ENCODE data around the gene PSAT1. TPM values are rescaled to one million over a fixed set of nuclear protein-coding genes. Genes with fewer than 3 reads are reported as not detected.

The PSAT1 gene
- total RNA-seq, 2 donors from 2014 or later: 1.6 to 1.9 TPM

DNA sequence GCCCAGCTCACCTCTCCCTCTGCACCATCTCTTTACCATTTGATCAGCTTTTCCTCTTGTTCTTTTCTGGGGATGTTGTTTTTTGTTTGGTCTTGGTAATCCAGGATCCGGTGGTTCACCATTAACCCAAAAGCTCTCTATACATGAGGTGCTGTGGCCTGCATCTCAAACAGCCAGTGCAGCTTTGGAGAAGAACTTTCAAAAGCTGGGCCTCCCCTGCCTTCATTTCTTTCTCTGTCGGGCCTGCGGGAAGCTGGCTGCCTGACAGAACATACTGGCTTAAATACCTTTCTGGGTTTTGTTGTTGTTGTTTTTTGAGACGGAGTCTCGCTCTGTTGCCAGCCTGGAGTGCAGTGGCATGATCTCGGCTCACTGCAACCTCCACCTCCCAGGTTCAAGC, 12.1 kb downstream of the PSAT1 start:
- no peak overlapping the region for H3K27ac ChIP-seq
- H3K9me3 ChIP-seq: no peaks in the 10 kb centered on the region
- no peak for DNase-seq (ENCODE audit: low spot score)
- H3K36me3 ChIP-seq: no peaks in the 10 kb centered on the region
- ATAC-seq (ENCODE audit: insufficient number of reproducible peaks, low FRiP score, low read depth): no peak
- H3K4me1 ChIP-seq (ENCODE audit: control insufficient read depth in 1 of 2, low read depth in 2 of 2): no peaks in the 10 kb centered on the region
- no peak overlapping the region for H3K4me3 ChIP-seq
- TF ChIP-seq, protein P1, sequence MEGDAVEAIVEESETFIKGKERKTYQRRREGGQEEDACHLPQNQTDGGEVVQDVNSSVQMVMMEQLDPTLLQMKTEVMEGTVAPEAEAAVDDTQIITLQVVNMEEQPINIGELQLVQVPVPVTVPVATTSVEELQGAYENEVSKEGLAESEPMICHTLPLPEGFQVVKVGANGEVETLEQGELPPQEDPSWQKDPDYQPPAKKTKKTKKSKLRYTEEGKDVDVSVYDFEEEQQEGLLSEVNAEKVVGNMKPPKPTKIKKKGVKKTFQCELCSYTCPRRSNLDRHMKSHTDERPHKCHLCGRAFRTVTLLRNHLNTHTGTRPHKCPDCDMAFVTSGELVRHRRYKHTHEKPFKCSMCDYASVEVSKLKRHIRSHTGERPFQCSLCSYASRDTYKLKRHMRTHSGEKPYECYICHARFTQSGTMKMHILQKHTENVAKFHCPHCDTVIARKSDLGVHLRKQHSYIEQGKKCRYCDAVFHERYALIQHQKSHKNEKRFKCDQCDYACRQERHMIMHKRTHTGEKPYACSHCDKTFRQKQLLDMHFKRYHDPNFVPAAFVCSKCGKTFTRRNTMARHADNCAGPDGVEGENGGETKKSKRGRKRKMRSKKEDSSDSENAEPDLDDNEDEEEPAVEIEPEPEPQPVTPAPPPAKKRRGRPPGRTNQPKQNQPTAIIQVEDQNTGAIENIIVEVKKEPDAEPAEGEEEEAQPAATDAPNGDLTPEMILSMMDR (IDR thresholded peaks at IDR 0.05): no peak
- no peaks in the 10 kb centered on the region for H3K27me3 ChIP-seq (replicated peaks; ENCODE audit: insufficient read depth)

DNA sequence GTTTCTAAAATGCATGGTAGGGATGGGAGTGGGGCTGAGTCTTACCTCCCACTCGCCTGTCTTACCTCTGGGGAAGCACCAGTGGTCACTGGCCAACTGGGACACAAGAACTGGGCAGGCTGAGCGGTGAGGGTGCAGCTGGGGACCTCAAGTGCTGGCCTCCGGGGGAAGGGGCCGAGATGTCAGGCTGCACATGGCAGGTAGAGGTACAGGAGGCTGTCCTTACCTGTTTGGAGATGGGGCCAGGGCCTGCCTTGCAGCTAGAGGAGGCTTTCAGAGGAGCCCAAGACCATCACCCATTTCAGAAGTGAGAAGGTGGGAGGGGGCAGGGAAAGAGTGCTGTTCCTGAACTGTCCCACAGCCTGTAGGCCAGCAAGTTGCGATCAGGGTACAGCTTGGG, 14.2 kb downstream of the PSAT1 start:
- no peak for ATAC-seq (ENCODE audit: insufficient number of reproducible peaks, low FRiP score, low read depth)
- TF ChIP-seq, protein P1 (IDR thresholded peaks at IDR 0.05): no peak
- no peak overlapping the region for H3K4me3 ChIP-seq

DNA sequence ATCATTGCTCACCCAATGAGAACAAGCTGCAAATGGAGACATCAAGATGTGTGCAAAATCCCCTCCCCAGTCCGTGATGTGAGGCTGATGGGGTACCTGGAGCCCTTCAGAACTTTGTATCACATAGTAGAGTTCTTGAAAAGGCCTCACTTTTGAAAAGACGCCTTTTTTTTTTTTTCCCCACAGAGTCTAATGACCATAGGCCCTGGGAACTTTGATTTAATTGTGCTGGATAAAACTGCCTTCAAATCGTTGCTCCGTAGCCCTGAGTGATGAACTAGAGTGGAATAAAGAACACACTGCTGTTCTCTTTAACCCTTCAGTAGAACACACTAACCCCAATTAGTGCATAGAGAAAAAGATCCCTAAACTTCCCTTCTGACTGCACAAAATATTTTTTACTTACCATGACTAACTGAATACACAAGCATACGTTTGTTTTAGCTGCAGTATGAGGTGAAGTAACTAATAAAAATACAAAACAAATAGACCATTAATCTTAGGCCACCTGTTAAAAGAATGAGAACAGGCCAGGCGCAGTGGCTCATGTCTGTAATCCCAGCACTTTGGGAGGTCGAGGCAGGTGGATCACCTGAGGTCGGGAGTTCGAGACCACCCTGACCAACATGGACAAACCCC, 15.1 kb downstream of the PSAT1 start:
- no peak overlapping the region for H3K27ac ChIP-seq
- no peak overlapping the region for H3K4me3 ChIP-seq
- TF ChIP-seq, protein P1 (IDR thresholded peaks at IDR 0.05): no peak
- DNase-seq (ENCODE audit: low spot score) (no peak), ATAC-seq (ENCODE audit: insufficient number of reproducible peaks, low FRiP score, low read depth) (no peak)
- H3K36me3 ChIP-seq: no peaks in the 10 kb centered on the region
- H3K27me3 ChIP-seq (replicated peaks; ENCODE audit: insufficient read depth): no peaks in the 10 kb centered on the region
- H3K9me3 ChIP-seq: no peaks in the 10 kb centered on the region
- no peaks in the 10 kb centered on the region for H3K4me1 ChIP-seq (ENCODE audit: control insufficient read depth in 1 of 2, low read depth in 2 of 2)

More for the DNA sequence above, 14.2 kb downstream of the PSAT1 start:
- Histone ChIP-seq H3K4me1 (ENCODE audit: control insufficient read depth in 1 of 2, low read depth in 2 of 2) (no peaks in the 10 kb centered on the region), H3K36me3 (no peaks in the 10 kb centered on the region), H3K27me3 (replicated peaks; ENCODE audit: insufficient read depth) (no peaks in the 10 kb centered on the region), H3K27ac (no peak overlapping the region), H3K9me3 (no peaks in the 10 kb centered on the region)
- no peak for DNase-seq (ENCODE audit: low spot score)

DNA sequence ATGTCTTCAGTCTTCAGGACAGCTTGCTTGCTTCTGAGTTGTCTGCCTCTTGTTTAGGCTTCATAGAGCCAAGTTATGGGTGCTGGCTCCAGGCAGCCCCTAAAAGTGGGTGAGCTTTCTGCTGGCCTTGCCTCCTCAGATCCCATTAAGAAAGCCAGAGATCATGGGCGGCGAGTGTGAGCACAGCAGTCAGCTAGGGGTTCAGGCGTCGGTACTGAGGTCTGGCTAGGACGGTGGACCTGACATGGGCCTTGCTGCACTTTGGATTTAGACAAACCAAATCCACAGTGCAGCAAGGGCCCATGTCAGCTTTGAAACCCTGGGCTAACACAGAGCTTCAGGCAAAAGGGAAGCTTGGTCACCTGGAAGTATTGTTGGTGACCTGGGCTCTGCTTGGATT, 17.6 kb downstream of the PSAT1 start:
- TF ChIP-seq, protein P1 (IDR thresholded peaks at IDR 0.05): no peak
- Histone ChIP-seq H3K4me3 (no peak overlapping the region), H3K27ac (no peak overlapping the region), H3K4me1 (ENCODE audit: control insufficient read depth in 1 of 2, low read depth in 2 of 2) (no peaks in the 10 kb centered on the region), H3K27me3 (replicated peaks; ENCODE audit: insufficient read depth) (no peaks in the 10 kb centered on the region), H3K36me3 (no peaks in the 10 kb centered on the region), H3K9me3 (no peaks in the 10 kb centered on the region)
- DNase-seq (ENCODE audit: low spot score): no peak
- ATAC-seq (ENCODE audit: insufficient number of reproducible peaks, low FRiP score, low read depth): no peak

DNA sequence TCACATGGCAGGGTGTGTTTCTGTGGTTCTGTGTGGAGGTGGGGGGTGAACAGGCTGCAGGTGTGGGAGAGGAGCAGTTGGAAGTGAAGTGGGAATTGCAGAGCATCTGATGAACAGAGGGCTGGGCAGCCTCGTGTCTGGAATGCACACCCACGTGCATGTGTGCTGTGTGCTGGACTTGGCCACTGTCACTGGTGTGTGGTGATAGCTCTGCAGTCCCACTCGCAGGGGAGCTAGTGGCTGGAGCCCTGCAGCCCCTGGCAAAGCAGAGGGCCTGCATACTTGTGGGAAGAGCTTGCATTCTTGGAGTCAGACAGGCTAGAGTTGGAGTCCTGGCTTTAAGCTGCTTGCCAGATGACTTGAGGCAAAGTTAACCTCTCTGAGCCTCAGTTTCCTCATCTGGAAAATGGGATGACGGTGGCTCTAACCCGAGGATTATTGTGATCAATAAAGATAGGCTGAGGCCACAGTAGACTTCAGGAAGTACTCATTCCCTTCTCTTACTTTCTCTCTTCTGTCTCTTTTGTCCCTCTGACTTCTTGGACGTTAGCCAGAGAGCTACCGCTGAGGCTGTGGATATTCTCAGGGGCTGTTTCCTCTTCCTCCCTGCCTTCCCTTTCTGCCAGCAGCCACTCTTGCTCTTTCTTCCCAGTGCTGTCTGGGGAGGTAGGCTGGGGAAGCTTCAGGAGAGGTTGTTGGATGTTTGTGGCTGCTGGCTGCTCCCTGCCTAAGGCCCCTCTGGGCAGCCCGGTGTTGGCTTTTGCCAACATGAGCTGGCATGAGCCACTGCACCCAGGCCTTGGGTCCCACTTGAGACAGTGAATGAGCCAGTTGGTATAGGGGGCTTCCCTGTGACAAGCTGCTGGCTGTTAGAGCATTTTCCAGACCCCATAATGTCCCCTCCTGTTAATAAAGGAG, 18.3 kb downstream of the PSAT1 start:
- Histone ChIP-seq H3K36me3 (no peaks in the 10 kb centered on the region), H3K4me1 (ENCODE audit: control insufficient read depth in 1 of 2, low read depth in 2 of 2) (no peaks in the 10 kb centered on the region), H3K27ac (no peak overlapping the region), H3K9me3 (no peaks in the 10 kb centered on the region), H3K4me3 (no peak overlapping the region), H3K27me3 (replicated peaks; ENCODE audit: insufficient read depth) (no peaks in the 10 kb centered on the region)
- TF ChIP-seq, protein P1 (IDR thresholded peaks at IDR 0.05): no peak
- ATAC-seq (ENCODE audit: insufficient number of reproducible peaks, low FRiP score, low read depth) (no peak), DNase-seq (ENCODE audit: low spot score) (no peak)

All from thoracic aorta (tissue), 2 donors.